Activated naive CD4-positive, alpha-beta T cell treated with anti-CD3 and anti-CD28 coated beads, Interleukin-2, amount 50 U/mL, for 72 hours (primary cell): ENCODE results near the gene CLDN20. TPM values are rescaled to one million over a fixed set of nuclear protein-coding genes. Genes with fewer than 3 reads are reported as not detected.
A peak's percentile ranks its signal among the peaks of the same experiment; 100 is the strongest.

Experiments used
- ATAC-seq, 2 donors: fragments of 150-1000 bp; cut with Tn5 transposase; 2 replicates each; pipeline ENCODE4 v1.10.0; 2021; ENCODE audit warnings: mild to moderate bottlenecking in 2 of 2, moderate library complexity in 2 of 2
- DNase-seq, 2 donors: peaks; one replicate each; pipeline ENCODE4 v3.0.0; 2021 to 2022; ENCODE audit warnings: low spot score in 2 of 2
- H3K27ac Mint-ChIP-seq, 2 donors: one replicate each; pipeline ENCODE4 v1.8.0; 2022; ENCODE audit warnings: mild to moderate bottlenecking in 2 of 2, mixed read lengths in 2 of 2
- H3K36me3 Mint-ChIP-seq, 2 donors: one replicate each; pipeline ENCODE4 v1.8.0; 2022; ENCODE audit warnings: mixed read lengths in 2 of 2
- H3K9me3 Mint-ChIP-seq, 2 donors: one replicate each; pipeline ENCODE4 v1.8.0; 2022; ENCODE audit warnings: mixed read lengths in 2 of 2
- total RNA-seq, 2 donors: library from RNA; stranded (reverse); gene quantifications; one replicate each; pipeline ENCODE4 v1.2.3, GENCODE V29; 2022

CLDN20 gene
- total RNA-seq, 2 donors from 2014 or later: not detected

DNA sequence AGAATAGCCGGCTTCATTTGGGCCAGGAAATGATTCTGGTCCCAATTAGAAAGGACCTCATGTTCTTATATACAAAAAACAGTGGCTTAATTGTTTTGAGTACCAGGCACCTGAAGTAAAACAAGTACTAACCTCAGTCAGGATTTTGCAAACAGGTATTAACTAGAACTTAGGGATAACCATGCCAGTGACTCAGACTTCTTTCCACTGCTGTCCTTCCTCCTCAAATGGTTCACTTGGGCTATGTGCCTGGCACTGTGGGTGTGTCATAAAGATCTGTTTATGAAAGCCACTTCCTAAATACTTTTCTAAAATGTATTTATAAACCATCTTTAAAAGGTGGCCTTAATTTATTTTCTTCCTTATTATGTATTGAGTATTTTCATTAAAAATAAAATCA lies 10.7 kb downstream of the CLDN20 start:
- Mint-ChIP-seq H3K36me3 (peaks cover 0 to 14% of the 10 kb centered on the region in 2 donors), H3K27ac (no peak overlapping the region), H3K9me3 (no peaks in the 10 kb centered on the region)
- DNase-seq (no peak), ATAC-seq (no peak)

- peaks cover 6 to 13% of the 10 kb centered on the region in 2 donors for H3K36me3 Mint-ChIP-seq
- ATAC-seq (no peak), DNase-seq (no peak)
- no peak overlapping the region for H3K27ac Mint-ChIP-seq
- H3K9me3 Mint-ChIP-seq: no peaks in the 10 kb centered on the region
These were observed 12.1 kb downstream of the CLDN20 start for GRCh38 chr6:155275808-155276480.

DNA sequence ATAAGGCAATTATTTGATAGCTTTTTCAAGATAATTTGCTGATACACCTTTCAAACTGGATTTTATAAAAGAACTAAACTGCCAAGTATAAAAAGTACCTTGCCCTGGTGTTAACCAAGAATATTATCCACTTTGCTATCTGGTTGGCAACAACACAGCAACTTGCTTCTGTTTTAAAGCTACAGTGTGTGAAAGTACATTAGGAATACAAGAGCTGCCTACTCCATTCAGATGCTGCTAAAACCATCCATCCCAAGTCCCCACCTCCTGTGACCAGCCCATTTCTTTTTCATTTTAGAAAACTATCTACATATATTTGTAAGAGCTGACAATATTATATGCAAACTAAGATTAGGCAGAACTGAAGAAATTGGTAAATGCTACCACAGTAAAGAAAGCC lies 12.8 kb downstream of the CLDN20 start:
- H3K9me3 Mint-ChIP-seq: no peaks in the 10 kb centered on the region
- H3K27ac Mint-ChIP-seq: no peak overlapping the region
- DNase-seq (no peak), ATAC-seq (no peak)
- H3K36me3 Mint-ChIP-seq: peaks cover 6 to 13% of the 10 kb centered on the region in 2 donors

DNA sequence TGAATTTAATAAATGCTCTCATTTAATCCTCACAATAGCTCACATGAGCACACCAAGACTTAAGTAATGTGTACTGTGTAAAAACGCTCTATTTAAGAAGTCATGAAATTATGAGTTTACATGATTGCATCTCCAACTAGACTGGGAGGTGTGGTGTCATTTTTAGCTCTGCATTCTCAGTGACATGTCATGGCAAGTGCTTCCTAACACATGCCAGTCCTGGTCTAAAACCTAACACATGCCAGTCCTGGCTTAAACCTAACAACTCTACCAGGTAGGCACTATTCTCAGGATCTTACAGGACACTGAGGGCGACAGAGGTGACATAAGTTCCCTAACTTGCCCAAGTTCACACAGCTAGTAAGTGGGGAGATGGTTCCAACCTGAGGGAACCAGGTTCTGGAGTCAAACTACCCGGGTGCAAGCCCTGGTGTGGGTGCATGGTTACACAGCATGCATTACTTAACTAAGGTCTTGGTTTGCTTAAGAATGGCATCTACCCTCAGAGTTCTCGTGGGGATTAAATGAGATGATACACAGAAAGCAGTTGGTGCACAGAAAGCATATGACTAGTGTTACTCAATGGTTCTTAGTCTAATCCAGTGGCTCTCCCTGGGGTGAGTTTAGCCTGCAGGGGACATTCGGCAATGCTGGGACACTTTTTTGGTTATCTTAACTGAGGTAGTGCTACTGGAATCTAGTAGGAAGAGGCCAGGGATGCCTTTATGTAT lies 14.7 kb downstream of the CLDN20 start:
- ATAC-seq (no peak), DNase-seq (no peak)
- Mint-ChIP-seq H3K27ac (peak overlapping the region in 1 of 2 donors; percentile 63), H3K9me3 (no peaks in the 10 kb centered on the region), H3K36me3 (peaks cover 6 to 8% of the 10 kb centered on the region in 2 donors)

DNA sequence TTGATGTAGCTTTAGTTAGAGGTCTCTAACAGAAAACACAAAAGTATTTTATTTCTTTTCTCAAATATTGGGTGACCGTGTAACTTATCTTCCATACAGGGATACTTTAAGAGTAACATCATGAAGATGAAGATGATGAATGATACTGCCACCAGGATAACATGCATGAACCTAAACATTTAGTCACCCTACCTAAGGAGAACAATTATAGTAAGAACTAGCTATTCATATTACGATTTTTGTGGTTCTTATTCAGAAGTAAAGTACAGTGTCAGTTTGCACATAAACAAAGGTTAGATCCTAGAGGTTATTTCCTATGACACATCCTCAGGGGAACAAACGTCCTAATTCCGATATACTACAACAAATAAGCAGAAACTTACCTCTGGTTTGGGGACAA lies 21.0 kb downstream of the CLDN20 start:
- no peak overlapping the region for H3K27ac Mint-ChIP-seq
- ATAC-seq (peak in 1 of 2 donors; percentile 58), DNase-seq (no peak)
- H3K36me3 Mint-ChIP-seq: peaks cover 6 to 19% of the 10 kb centered on the region in 2 donors
- H3K9me3 Mint-ChIP-seq: no peaks in the 10 kb centered on the region

DNA sequence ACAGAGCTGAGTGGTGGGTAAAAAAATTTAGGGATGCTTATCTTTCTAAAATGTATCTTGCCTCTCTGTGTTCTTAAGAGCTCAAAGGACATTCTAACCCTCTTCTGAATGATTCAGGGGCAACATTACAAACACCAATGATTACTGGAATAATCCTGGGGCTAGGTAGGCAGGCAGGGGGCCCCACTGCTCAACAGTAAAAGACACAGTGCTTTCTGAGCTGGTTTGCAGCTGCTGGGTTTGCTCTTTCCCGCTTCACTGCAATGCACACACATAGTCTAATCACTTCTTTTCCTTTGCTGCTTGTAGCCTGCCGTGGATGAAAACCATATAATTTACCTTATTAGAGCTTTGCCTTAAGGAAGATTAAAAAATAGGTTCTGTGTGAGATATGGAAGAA lies 23.9 kb downstream of the CLDN20 start:
- Mint-ChIP-seq H3K9me3 (no peaks in the 10 kb centered on the region), H3K27ac (no peak overlapping the region), H3K36me3 (peaks cover 13 to 34% of the 10 kb centered on the region in 2 donors)
- DNase-seq (no peak), ATAC-seq (no peak)

- no peak overlapping the region for H3K27ac Mint-ChIP-seq
- DNase-seq: no peak
- peaks cover 13 to 31% of the 10 kb centered on the region in 2 donors for H3K36me3 Mint-ChIP-seq
These were observed 26.7 kb downstream of the CLDN20 start for GRCh38 chr6:155290491-155290890.

GRCh38 chr6:155291291-155291690 lies 27.5 kb downstream of the CLDN20 start:
- H3K9me3 Mint-ChIP-seq: no peaks in the 10 kb centered on the region
- peak overlapping the region in 1 of 2 donors; percentile 5 for H3K27ac Mint-ChIP-seq
- H3K36me3 Mint-ChIP-seq: peaks cover 13 to 31% of the 10 kb centered on the region in 2 donors
- DNase-seq: no peak
- no peak for ATAC-seq

More at GRCh38 chr6:155290491-155290890, 26.7 kb downstream of the CLDN20 start:
- H3K9me3 Mint-ChIP-seq: no peaks in the 10 kb centered on the region
- ATAC-seq: no peak

GRCh38 chr6:155292711-155293110 lies 28.9 kb downstream of the CLDN20 start:
- DNase-seq: no peak
- Mint-ChIP-seq H3K27ac (no peak overlapping the region), H3K9me3 (no peaks in the 10 kb centered on the region), H3K36me3 (peaks cover 25 to 36% of the 10 kb centered on the region in 2 donors)
- ATAC-seq: peak in 1 of 2 donors; percentile 38

DNA sequence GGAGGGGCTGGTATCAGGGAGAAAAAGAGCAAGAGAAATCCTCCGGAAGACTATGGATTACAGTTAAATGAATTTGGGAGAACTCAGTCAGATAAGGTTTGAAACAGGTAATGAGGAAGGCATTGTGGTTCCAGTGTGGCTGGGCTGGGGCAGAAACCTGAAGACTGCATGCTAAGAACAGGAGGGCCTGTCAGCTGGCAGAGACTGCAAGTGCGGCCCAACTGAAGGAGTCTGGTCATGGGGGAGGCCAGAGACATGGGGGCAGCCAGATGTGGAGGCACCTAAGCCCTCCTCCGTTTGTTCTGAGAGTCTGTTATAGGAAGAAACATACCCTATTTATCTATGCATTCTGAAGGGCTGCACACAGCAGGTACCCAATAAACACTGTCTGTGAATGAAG lies 33.9 kb downstream of the CLDN20 start:
- no peak for DNase-seq
- H3K27ac Mint-ChIP-seq: no peak overlapping the region
- no peaks in the 10 kb centered on the region for H3K9me3 Mint-ChIP-seq
- peaks cover 16 to 17% of the 10 kb centered on the region in 2 donors for H3K36me3 Mint-ChIP-seq
- no peak for ATAC-seq

DNA sequence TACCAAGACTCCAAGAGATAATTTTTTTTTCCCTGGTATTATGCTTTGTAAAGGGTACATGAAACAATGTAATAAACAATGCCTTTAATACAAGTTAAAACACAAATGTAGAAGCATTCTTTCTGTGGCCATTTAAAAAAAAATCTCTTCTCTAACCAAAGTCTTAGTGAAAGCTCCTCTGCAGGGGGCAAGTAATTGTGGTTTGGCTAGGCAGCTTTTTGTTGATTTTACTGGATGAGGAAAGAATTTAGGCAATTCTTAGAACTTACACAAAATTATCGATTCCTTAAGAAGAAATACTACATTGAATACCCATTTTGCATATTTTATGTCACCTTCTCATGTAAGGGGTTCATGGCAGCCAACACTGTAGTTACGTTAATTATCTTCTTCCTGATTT lies 38.1 kb downstream of the CLDN20 start:
- ATAC-seq: no peak
- DNase-seq: no peak
- Mint-ChIP-seq H3K36me3 (peaks cover 22 to 24% of the 10 kb centered on the region in 2 donors), H3K9me3 (no peaks in the 10 kb centered on the region), H3K27ac (no peak overlapping the region)

GRCh38 chr6:155303361-155303870 lies 39.6 kb downstream of the CLDN20 start:
- H3K9me3 Mint-ChIP-seq: no peaks in the 10 kb centered on the region
- DNase-seq (no peak), ATAC-seq (no peak)
- H3K27ac Mint-ChIP-seq: no peak overlapping the region
- H3K36me3 Mint-ChIP-seq: peaks cover 15 to 31% of the 10 kb centered on the region in 2 donors

- ATAC-seq (peak; percentile 51 to 74), DNase-seq (no peak)
- peaks cover 15 to 37% of the 10 kb centered on the region in 2 donors for H3K36me3 Mint-ChIP-seq
- no peaks in the 10 kb centered on the region for H3K9me3 Mint-ChIP-seq
- H3K27ac Mint-ChIP-seq: no peak overlapping the region
These were observed 43.1 kb downstream of the CLDN20 start for GRCh38 chr6:155306958-155307357.

- peaks cover 18 to 47% of the 10 kb centered on the region in 2 donors for H3K36me3 Mint-ChIP-seq
- DNase-seq (no peak), ATAC-seq (no peak)
- H3K9me3 Mint-ChIP-seq: no peaks in the 10 kb centered on the region
- peak overlapping the region in 1 of 2 donors; percentile 52 for H3K27ac Mint-ChIP-seq
These were observed 45.3 kb downstream of the CLDN20 start for GRCh38 chr6:155309150-155309549.

DNA sequence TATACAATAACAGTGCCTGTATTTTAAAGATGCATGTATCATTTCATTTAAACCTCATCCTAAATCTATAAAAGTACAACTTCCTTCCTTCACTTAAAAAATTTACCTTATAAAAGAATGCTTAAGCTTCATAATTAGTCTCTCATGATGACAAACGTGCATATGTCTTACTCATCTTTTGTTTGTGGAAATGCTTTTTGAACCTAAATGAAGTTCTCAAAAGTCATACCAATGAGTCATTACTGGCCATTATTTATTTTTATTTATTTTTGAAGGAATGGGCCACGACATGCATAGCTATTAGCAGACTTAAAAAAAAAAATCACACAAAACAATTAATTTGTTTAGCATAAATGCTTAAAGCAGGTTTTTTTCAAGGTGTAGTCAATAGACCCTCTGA lies 46.8 kb downstream of the CLDN20 start:
- ATAC-seq (no peak), DNase-seq (no peak)
- H3K36me3 Mint-ChIP-seq: peaks cover 20 to 42% of the 10 kb centered on the region in 2 donors
- H3K9me3 Mint-ChIP-seq: no peaks in the 10 kb centered on the region
- H3K27ac Mint-ChIP-seq: no peak overlapping the region

GRCh38 chr6:155311086-155311485 lies 47.3 kb downstream of the CLDN20 start:
- peaks cover 20 to 42% of the 10 kb centered on the region in 2 donors for H3K36me3 Mint-ChIP-seq
- no peak overlapping the region for H3K27ac Mint-ChIP-seq
- H3K9me3 Mint-ChIP-seq: no peaks in the 10 kb centered on the region
- ATAC-seq (no peak), DNase-seq (no peak)

DNA sequence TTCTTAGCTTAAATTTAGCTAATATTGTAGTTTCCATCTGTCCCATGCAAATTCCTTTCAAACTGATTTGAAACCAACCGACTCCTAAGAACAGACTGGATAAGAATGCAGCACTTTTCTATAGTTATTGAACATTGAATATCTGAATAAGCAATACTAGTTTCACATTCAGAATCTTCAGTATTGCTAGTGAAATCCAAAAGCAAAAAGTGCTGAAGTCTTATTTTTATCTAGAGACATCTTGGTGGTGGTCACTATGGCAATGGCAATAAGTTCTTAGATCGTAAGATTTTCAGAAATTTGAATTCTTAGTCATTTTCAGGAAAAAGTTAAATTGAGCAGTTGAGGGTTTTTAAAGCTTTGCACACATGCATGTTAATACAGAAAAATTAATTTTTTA lies 47.8 kb downstream of the CLDN20 start:
- H3K9me3 Mint-ChIP-seq: no peaks in the 10 kb centered on the region
- ATAC-seq: no peak
- peaks cover 20 to 42% of the 10 kb centered on the region in 2 donors for H3K36me3 Mint-ChIP-seq
- no peak overlapping the region for H3K27ac Mint-ChIP-seq
- no peak for DNase-seq
